Psoas muscle (tissue), 8 donors: ENCODE measurements around the gene APOBEC2. TPM values are rescaled to one million over a fixed set of nuclear protein-coding genes. Genes with fewer than 3 reads are reported as not detected.

Experiments used
- ATAC-seq, 4 donors: fragments of 200-7000 bp; cut with Tn5 transposase; one replicate each; pipeline ENCODE4 v1.9.1; 2020; ENCODE audit warnings: moderate library complexity in 3 of 4, mild to moderate bottlenecking in 2 of 4
- DNase-seq, 2 donors: peaks; one replicate each; pipeline ENCODE4 v3.0.0-alpha.2; 2020
- H3K27ac ChIP-seq: fragments of 200-600 bp; one replicate; pipeline ENCODE4 v1.8.0; 2022
- H3K27me3 ChIP-seq, 3 donors: fragments of 200-600 bp in 1 of 3; one replicate each; pipeline versions ENCODE4 v1.6.1 to v1.8.0; 2013 to 2022; ENCODE audit warnings: low read length in 2 of 3, mild to moderate bottlenecking in 2 of 3, moderate library complexity in 1 of 3; ENCODE audit not compliant: insufficient read depth in 3 of 3
- H3K36me3 ChIP-seq, 2 donors: fragments of 200-600 bp in 1 of 2; one replicate each; pipeline versions ENCODE4 v1.6.1 to v1.8.0; 2013 to 2022; ENCODE audit warnings: low read depth in 1 of 2, mild to moderate bottlenecking in 1 of 2, moderate library complexity in 1 of 2; ENCODE audit not compliant: insufficient read depth in 1 of 2
- H3K4me1 ChIP-seq: fragments of 200-600 bp; one replicate; pipeline ENCODE4 v1.8.0; 2022
- H3K4me3 ChIP-seq: fragments of 200-600 bp; one replicate; pipeline ENCODE4 v1.8.0; 2022; ENCODE audit warnings: mild to moderate bottlenecking
- H3K9me3 ChIP-seq: fragments of 200-600 bp; one replicate; pipeline ENCODE4 v1.8.0; 2022
- CTCF ChIP-seq: fragments of 200-600 bp; IDR thresholded peaks from one replicate; pipeline ENCODE4 v1.8.0; 2022; ENCODE audit warnings: antibody characterized with exemption
- WGBS, 3 donors: extraction: QIAGEN DNeasy Blood & Tissue Kit; methylation state at CpG; one replicate each; pipeline versions ENCODE4 v1.1.6 to v1.1.7; 2013; 5-methylcytosine and 5-hydroxymethylcytosine counted together
- intact Hi-C, 2 donors: fragments of 100-400 bp; cut with DNase I; formaldehyde crosslinking; loops; one replicate each; pipeline versions ENCODE4 v1.11.0 to v1.14.2; 2022
- polyA plus RNA-seq, 3 donors: library from polyadenylated mRNA; stranded (reverse); fragments of 200-250 nt; gene quantifications; one replicate each; pipeline ENCODE4 v1.2.3, GENCODE V29; 2013
- total RNA-seq, 4 donors: library from RNA; stranded (reverse); fragmentation: NEBNext Ultra II Directional in 2 of 4; extraction: Animal tissue kit (Norgen Biotek cat#: 25700) in 2 of 4; gene quantifications; one replicate each; pipeline versions ENCODE4 v1.2.1 to v1.2.4, GENCODE V29; 2021 to 2023
- donor health status: healthy with polysubstance abuse.
- donor health status: DM: no; HTN: no; CAD: no; lungs with moderate emphysema.
- donor health status: Bipolar disorder and iron deficiency.
- donor health status: healthy.
- donor health status: DM: yes; HTN: yes; CAD: no.
- donor health status: DM: no; HTN: no; CAD: no.
- donor health status: DM: no; HTN: no; CAD: no.
- donor health status: DM: yes; HTN: yes; CAD: no.

The APOBEC2 gene
- total and polyA plus RNA-seq, 7 donors = 16.4 to 511 (median 141) TPM

- Histone ChIP-seq H3K9me3 (no peaks in the 10 kb centered on the region), H3K4me1 (peaks cover 31% of the 10 kb centered on the region), H3K36me3 (peaks cover 0 to 43% of the 10 kb centered on the region in 2 donors), H3K27me3 (no peaks in the 10 kb centered on the region), H3K4me3 (peak overlapping the region; percentile 90), H3K27ac (peak overlapping the region; percentile 100)
- no peak for ATAC-seq
- intact Hi-C loops = loop anchor here in 1 of 2 donors (2.0 kb wide), 1 partner anchor 43 kb away; no protein-coding TSS in a partner anchor
- WGBS, 3 donors = 0 to 1% (median 0%) methylated on average over 16 of the region's 16 CpGs
- no peak for TF ChIP-seq CTCF
- DNase-seq = no peak
Observed at GRCh38 chr6:41071501-41071922, 18.5 kb downstream of the APOBEC2 start.

DNA sequence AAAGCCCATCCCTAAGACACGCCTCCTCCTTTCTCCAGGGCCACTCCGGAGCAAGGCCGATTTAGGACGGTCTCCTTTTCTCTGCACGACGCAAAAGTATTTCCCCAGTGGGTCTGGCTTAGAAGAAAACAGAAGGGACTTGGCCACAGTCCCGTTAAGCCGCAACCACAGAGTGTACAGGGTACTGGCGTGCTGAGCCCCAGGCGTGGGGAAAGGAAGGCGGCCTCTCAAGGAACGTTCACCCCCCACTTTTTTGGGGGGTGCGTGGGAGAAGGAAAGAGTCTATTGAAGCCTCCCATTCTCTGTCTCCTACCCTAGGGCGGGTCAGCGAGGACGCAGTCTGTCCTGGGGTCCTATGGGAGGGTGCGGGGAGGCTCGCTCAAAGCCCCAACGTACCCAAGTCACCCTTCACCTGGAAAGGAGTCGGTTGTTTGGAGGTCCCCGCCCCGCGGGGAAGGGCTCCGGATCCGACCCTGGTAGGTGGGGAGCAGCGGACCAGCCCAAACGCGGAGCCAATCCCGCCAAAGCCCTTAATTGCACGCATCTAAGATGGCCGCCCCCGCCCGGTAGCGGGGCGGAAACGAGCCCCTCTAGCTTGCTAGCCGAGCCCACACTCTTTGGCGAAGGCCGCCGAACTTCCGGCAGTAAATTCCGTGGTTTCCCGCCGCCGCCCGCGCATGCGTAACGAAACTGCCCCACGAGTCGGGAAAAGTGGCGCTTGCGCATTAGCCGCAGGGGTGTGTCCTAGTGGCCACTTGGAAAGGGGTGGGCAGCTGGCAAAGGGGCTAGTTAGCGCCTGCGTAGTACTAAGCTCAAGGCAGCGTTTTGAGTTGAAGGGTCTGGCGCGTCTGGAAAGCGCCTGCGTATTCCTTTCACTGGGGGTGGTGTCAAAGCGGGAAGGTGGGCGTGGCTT is 19.2 kb downstream of the APOBEC2 start, which contains the start of gene OARD1:
Gene OARD1, minus strand, starts transcription at position 434 of the 913 bp plus-strand sequence. CDS start 722 bp downstream, outside the sequence.
- ATAC-seq = peak; percentile 72 to 78 (median 76)
- intact Hi-C loops = loop anchor here in 1 of 2 donors (2.0 kb wide), 1 partner anchor 43 kb away; no protein-coding TSS in a partner anchor
- Histone ChIP-seq H3K4me1 (peaks cover 29% of the 10 kb centered on the region), H3K9me3 (no peaks in the 10 kb centered on the region), H3K27me3 (no peaks in the 10 kb centered on the region), H3K36me3 (peaks cover 0 to 38% of the 10 kb centered on the region in 2 donors), H3K4me3 (peak within 1 kb of the TSS; percentile 90), H3K27ac (peak within 1 kb of the TSS; percentile 100)
- peak; percentile 100 for DNase-seq
- no peak for TF ChIP-seq CTCF
- WGBS, 3 donors = 0% methylated on average over 63 of the region's 63 CpGs

DNA sequence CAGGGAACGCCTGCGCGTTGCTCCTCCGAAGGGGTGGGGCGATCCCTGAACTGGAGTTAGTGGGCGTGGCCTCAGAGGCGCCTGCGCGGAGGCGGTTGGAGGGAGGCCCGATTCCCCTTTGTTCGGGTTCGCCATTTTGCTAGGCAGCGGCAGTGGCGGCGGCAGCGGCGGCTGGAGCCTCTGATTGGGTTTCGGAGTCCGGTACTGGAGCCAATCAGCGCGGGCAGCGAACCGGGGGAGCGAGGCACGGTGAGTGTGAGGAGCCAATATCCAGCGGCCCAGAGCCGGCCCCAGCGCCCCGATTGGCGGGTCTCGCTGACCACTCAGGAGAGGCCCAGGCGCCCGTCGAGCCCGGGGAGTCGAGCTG is 19.8 kb downstream of the APOBEC2 start, which contains the start of gene NFYA:
Gene NFYA, plus strand, starts transcription at position 139 of the 367 bp plus-strand sequence. CDS start 6,116 bp downstream, outside the sequence.
- DNase-seq (peak in 1 of 2 donors; percentile 100), ATAC-seq (peak; percentile 75 to 83 (median 78))
- peak within 1 kb of the TSS; percentile 90 for H3K4me3 ChIP-seq
- peak within 1 kb of the TSS; percentile 100 for H3K27ac ChIP-seq
- H3K36me3 ChIP-seq = peaks cover 0 to 32% of the 10 kb centered on the region in 2 donors
- no peaks in the 10 kb centered on the region for H3K27me3 ChIP-seq
- no peak for TF ChIP-seq CTCF
- H3K4me1 ChIP-seq = peaks cover 34% of the 10 kb centered on the region
- 0 to 1% (median 1%) methylated on average over 14 to 37 of the region's 37 CpGs for WGBS, 3 donors
- H3K9me3 ChIP-seq = no peaks in the 10 kb centered on the region
- intact Hi-C loops = no loop called here

DNA sequence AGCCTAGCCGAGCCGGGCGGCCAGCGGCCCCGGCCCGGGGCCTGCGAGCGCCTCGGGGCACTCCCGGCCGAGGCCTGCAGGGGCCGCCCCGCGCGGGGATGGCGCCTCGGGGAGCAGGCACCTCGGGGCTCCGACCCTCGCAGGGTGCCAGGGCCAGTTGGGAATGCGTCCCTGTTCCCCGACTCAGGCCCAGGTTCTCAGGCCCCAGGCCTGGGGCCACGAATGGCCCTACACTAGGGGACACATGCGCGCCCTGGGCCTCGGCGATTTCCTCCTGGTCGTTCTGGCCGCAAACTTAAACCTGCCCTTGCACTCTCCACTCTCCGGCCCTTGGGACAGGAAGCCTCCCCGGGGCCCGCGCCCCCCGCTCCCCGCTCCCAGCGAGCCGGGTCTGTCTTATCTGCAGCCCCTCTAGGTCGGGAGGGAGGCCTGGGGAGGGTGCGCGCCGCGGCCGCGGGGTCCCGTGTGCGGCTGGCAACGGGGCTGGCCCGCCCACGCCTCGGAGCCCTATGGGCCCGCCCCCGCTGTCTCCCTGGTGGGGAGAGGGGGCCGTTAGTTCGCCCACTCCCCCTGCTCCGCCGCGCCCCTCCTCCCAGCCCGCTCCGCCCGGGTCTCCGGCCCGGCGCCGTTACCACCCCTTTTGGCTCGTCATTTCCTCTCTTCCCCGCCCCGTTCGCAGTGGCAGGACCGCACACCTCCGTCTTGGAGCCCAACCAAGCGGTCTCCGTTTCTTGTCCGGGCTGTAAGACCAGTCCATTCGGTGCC is 20.4 kb downstream of the APOBEC2 start:
- ATAC-seq (peak; percentile 41 to 55 (median 45)), DNase-seq (peak; percentile 86 to 93)
- H3K27ac ChIP-seq = peak overlapping the region; percentile 100
- H3K4me3 ChIP-seq = peak overlapping the region; percentile 90
- H3K27me3 ChIP-seq = no peaks in the 10 kb centered on the region
- intact Hi-C loops = no loop called here
- no peaks in the 10 kb centered on the region for H3K9me3 ChIP-seq
- TF ChIP-seq CTCF = peak; percentile 43
- H3K4me1 ChIP-seq = peaks cover 40% of the 10 kb centered on the region
- peaks cover 0 to 26% of the 10 kb centered on the region in 2 donors for H3K36me3 ChIP-seq
- 0% methylated on average over 34 to 74 of the region's 74 CpGs for WGBS, 3 donors
